Liver (tissue), 9 donors: ENCODE measurements around the gene SPG21. TPM values are rescaled to one million over a fixed set of nuclear protein-coding genes. Genes with fewer than 3 reads are reported as not detected.

Experiments
- DNase-seq: peaks from one replicate; pipeline ENCODE4 v3.0.0-alpha.2; 2017; ENCODE audit warnings: low spot score
- H3K27ac ChIP-seq, 2 donors: one replicate each; pipeline ENCODE4 v1.7.0; 2013; ENCODE audit warnings: inconsistent platforms in 2 of 2, low read length in 2 of 2, control low read depth in 1 of 2, low read depth in 1 of 2, mild to moderate bottlenecking in 1 of 2
- H3K27me3 ChIP-seq, 4 donors: one replicate each; pipeline versions ENCODE4 v1.6.1 to v1.7.0; 2013; ENCODE audit warnings: low read length in 3 of 4, inconsistent platforms in 1 of 4, mild to moderate bottlenecking in 1 of 4, moderate library complexity in 1 of 4; ENCODE audit not compliant: control insufficient read depth in 4 of 4, insufficient read depth in 4 of 4
- H3K36me3 ChIP-seq, 4 donors: one replicate each; pipeline versions ENCODE4 v1.6.1 to v1.7.0; 2013; ENCODE audit warnings: low read length in 3 of 4, mild to moderate bottlenecking in 3 of 4, low read depth in 1 of 4, moderate library complexity in 1 of 4; ENCODE audit not compliant: control insufficient read depth in 4 of 4, insufficient read depth in 3 of 4
- H3K4me1 ChIP-seq, 4 donors: one replicate each; pipeline versions ENCODE4 v1.6.1 to v1.7.0; 2013; ENCODE audit warnings: low read length in 3 of 4, mild to moderate bottlenecking in 3 of 4, moderate library complexity in 1 of 4; ENCODE audit not compliant: control insufficient read depth in 4 of 4, insufficient read depth in 4 of 4
- H3K4me3 ChIP-seq, 3 donors: one replicate each; pipeline versions ENCODE4 v1.6.1 to v1.7.0; 2013; ENCODE audit warnings: low read length in 3 of 3, control low read depth in 1 of 3, low read depth in 1 of 3, mild to moderate bottlenecking in 1 of 3
- H3K9ac ChIP-seq, 2 donors: one replicate each; pipeline ENCODE4 v1.7.0; 2013; ENCODE audit warnings: low read length in 2 of 2, mild to moderate bottlenecking in 2 of 2, moderate library complexity in 2 of 2, control low read depth in 1 of 2, low read depth in 1 of 2
- H3K9me3 ChIP-seq, 4 donors: one replicate each; pipeline versions ENCODE4 v1.6.1 to v1.7.0; 2013; ENCODE audit warnings: low read length in 3 of 4; ENCODE audit not compliant: control insufficient read depth in 4 of 4
- CTCF ChIP-seq: fragments of 150-350 bp; IDR thresholded peaks from 2 replicates; pipeline ENCODE4 v1.5.1; 2017; ENCODE audit warnings: improper control_type of control experiment, low read depth, low read length; ENCODE audit not compliant: missing input control
- FOXA1 ChIP-seq: IDR thresholded peaks from 2 replicates; pipeline ENCODE4 v1.6.1; 2016; ENCODE audit warnings: antibody characterized with exemption
- FOXA2 ChIP-seq: IDR thresholded peaks from 2 replicates; pipeline ENCODE4 v1.6.1; 2016; ENCODE audit warnings: antibody characterized with exemption
- GABPA ChIP-seq, 2 donors: IDR thresholded peaks in 1 of 2; conservative IDR thresholded peaks in 1 of 2; 2 replicates each; pipeline ENCODE4 v1.6.1; 2016; ENCODE audit warnings: antibody characterized with exemption in 2 of 2, mild to moderate bottlenecking in 1 of 2, moderate library complexity in 1 of 2
- HNF4A ChIP-seq, 2 donors: conservative IDR thresholded peaks; 2 replicates each; pipeline ENCODE4 v1.6.1; 2016; ENCODE audit warnings: antibody characterized with exemption in 2 of 2, mild to moderate bottlenecking in 2 of 2
- HNF4G ChIP-seq: IDR thresholded peaks from 2 replicates; pipeline ENCODE4 v1.6.1; 2016; ENCODE audit warnings: antibody characterized with exemption
- NR2F2 ChIP-seq: IDR thresholded peaks from 2 replicates; pipeline ENCODE4 v1.6.1; 2016; ENCODE audit warnings: antibody characterized with exemption
- TAF1 ChIP-seq: conservative IDR thresholded peaks from 2 replicates; pipeline ENCODE4 v1.6.1; 2016; ENCODE audit warnings: antibody characterized with exemption, mild to moderate bottlenecking
- YY1 ChIP-seq: IDR thresholded peaks from 2 replicates; pipeline ENCODE4 v1.6.1; 2016; ENCODE audit warnings: antibody characterized with exemption, mild to moderate bottlenecking
- ZBTB33 ChIP-seq: IDR thresholded peaks from 2 replicates; pipeline ENCODE4 v1.6.1; 2016; ENCODE audit warnings: antibody characterized with exemption
- WGBS: extraction: QIAGEN DNeasy Blood & Tissue Kit; methylation state at CpG from one replicate; pipeline ENCODE4 v1.1.7; 2013; 5-methylcytosine and 5-hydroxymethylcytosine counted together
- polyA plus RNA-seq, 2 donors: library from polyadenylated mRNA; stranded (reverse) in 1 of 2; unstranded in 1 of 2; fragments of 200-250 nt in 1 of 2; fragments of >200 nt in 1 of 2; fragmentation: Nextera tagmentation in 1 of 2; extraction: Ambion mirVana in 1 of 2; gene quantifications; one replicate each; pipeline versions ENCODE4 v1.2.1 to v1.2.3, GENCODE V29; 2013 to 2015
- total RNA-seq, 2 donors: library from RNA; depleted of rRNA; stranded (reverse); fragments of >200 nt; gene quantifications; one replicate each; pipeline ENCODE4 v1.2.3, GENCODE V29; 2014
- TF ChIP-seq, protein P1 (sequence below): IDR thresholded peaks from 2 replicates; pipeline ENCODE4 v1.6.1; 2016; ENCODE audit warnings: antibody characterized with exemption, mild to moderate bottlenecking
- donor health status: healthy.
- donor health status: healthy.
- donor health status: healthy.
- donor health status: healthy.
- donor health status: healthy.

SPG21 gene
- total and polyA plus RNA-seq, 4 donors: 27.4 to 50.7 (median 41.2) TPM

GRCh38 chr15:64943512-64944225 is 46.0 kb downstream of the SPG21 start:
- H3K27me3 ChIP-seq: no peaks in the 10 kb centered on the region
- no peak overlapping the region for H3K4me3 ChIP-seq
- TF ChIP-seq TAF1 (no peak), GABPA (IDR thresholded peaks at IDR 0.05 in 1 of 2, conservative IDR thresholded peaks at IDR 0.05 in 1 of 2) (no peak), FOXA1 (no peak), CTCF (no peak), FOXA2 (no peak)
- no peaks in the 10 kb centered on the region for H3K4me1 ChIP-seq
- no peak overlapping the region for H3K27ac ChIP-seq
- no peak overlapping the region for H3K9ac ChIP-seq
- H3K36me3 ChIP-seq: no peaks in the 10 kb centered on the region
- 92% methylated on average over 6 of the region's 6 CpGs for WGBS
- H3K9me3 ChIP-seq: no peaks in the 10 kb centered on the region
- no peak for DNase-seq

DNA sequence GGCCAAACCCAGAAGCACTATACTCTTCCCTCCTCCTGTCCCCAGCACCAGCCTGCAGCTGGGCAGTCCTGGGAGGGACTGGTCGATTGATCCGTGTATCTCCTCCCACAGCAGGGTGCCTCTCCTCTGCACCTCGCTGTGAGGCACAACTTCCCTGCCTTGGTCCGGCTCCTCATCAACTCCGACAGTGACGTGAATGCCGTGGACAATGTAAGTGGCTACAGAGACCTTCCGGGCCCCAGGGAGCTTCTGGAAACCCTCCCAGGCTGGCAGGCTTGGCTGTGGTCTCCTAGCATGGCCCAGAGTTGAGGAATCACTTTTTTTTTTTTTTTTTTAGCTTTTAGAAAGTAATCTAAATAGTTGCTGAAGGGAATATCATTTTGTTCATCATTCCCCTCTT is 47.4 kb downstream of the SPG21 start:
- TF ChIP-seq YY1 (no peak), HNF4A (conservative IDR thresholded peaks at IDR 0.05) (no peak), NR2F2 (no peak), HNF4G (no peak), GABPA (IDR thresholded peaks at IDR 0.05 in 1 of 2, conservative IDR thresholded peaks at IDR 0.05 in 1 of 2) (no peak), ZBTB33 (no peak), CTCF (no peak)
- TF ChIP-seq, protein P1, sequence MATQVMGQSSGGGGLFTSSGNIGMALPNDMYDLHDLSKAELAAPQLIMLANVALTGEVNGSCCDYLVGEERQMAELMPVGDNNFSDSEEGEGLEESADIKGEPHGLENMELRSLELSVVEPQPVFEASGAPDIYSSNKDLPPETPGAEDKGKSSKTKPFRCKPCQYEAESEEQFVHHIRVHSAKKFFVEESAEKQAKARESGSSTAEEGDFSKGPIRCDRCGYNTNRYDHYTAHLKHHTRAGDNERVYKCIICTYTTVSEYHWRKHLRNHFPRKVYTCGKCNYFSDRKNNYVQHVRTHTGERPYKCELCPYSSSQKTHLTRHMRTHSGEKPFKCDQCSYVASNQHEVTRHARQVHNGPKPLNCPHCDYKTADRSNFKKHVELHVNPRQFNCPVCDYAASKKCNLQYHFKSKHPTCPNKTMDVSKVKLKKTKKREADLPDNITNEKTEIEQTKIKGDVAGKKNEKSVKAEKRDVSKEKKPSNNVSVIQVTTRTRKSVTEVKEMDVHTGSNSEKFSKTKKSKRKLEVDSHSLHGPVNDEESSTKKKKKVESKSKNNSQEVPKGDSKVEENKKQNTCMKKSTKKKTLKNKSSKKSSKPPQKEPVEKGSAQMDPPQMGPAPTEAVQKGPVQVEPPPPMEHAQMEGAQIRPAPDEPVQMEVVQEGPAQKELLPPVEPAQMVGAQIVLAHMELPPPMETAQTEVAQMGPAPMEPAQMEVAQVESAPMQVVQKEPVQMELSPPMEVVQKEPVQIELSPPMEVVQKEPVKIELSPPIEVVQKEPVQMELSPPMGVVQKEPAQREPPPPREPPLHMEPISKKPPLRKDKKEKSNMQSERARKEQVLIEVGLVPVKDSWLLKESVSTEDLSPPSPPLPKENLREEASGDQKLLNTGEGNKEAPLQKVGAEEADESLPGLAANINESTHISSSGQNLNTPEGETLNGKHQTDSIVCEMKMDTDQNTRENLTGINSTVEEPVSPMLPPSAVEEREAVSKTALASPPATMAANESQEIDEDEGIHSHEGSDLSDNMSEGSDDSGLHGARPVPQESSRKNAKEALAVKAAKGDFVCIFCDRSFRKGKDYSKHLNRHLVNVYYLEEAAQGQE: no peak
- no peaks in the 10 kb centered on the region for H3K27me3 ChIP-seq
- peaks cover 0 to 2% (median 0%) of the 10 kb centered on the region in 4 donors for H3K4me1 ChIP-seq
- no peaks in the 10 kb centered on the region for H3K36me3 ChIP-seq
- 74% methylated on average over 8 of the region's 8 CpGs for WGBS
- H3K9me3 ChIP-seq: no peaks in the 10 kb centered on the region
- H3K4me3 ChIP-seq: no peak overlapping the region
- no peak overlapping the region for H3K27ac ChIP-seq
- DNase-seq: no peak
- no peak overlapping the region for H3K9ac ChIP-seq
